Measurements from ENCODE around the gene ATP6V0C. TPM values are rescaled to one million over a fixed set of nuclear protein-coding genes. Genes with fewer than 3 reads are reported as not detected.

Gene ATP6V0C
- total and polyA plus RNA-seq, 2 of the 13 experiments (the other 11 are each of a cell fraction or from before 2014, with no cell fraction given) = 10.4 to 20.1 TPM

- TF ChIP-seq ZNF503 (CRISPR knock-in tag; IDR thresholded peaks at IDR 0.05) (no peak), ELK4 (CRISPR knock-in tag; IDR thresholded peaks at IDR 0.05; ENCODE audit: borderline replicate concordance) (no peak), ZNF513 (CRISPR knock-in tag; conservative IDR thresholded peaks at IDR 0.05) (no peak), TMF1 (CRISPR knock-in tag; IDR thresholded peaks at IDR 0.05; ENCODE audit: low read depth) (no peak), POGZ (CRISPR knock-in tag; IDR thresholded peaks at IDR 0.05) (no peak), ZNF354B (CRISPR knock-in tag; IDR thresholded peaks at IDR 0.05) (no peak), ZFY (CRISPR knock-in tag; IDR thresholded peaks at IDR 0.05) (peak; percentile 39; the same call in 1 of the 2 replicates), HDAC2 (CRISPR knock-in tag; IDR thresholded peaks at IDR 0.05) (peak; percentile 47; the same call in 1 of the 2 replicates), ZNF383 (CRISPR knock-in tag; IDR thresholded peaks at IDR 0.05; ENCODE audit: borderline replicate concordance) (no peak), HMG20B (CRISPR knock-in tag; conservative IDR thresholded peaks at IDR 0.05) (no peak), CHCHD3 (CRISPR knock-in tag; IDR thresholded peaks at IDR 0.05) (no peak), EHMT2 (IDR thresholded peaks at IDR 0.05; ENCODE audit: borderline replicate concordance, low read depth, low read length) (no peak), ZNF687 (CRISPR knock-in tag; IDR thresholded peaks at IDR 0.05) (peak; percentile 73), ZNF333 (CRISPR knock-in tag; IDR thresholded peaks at IDR 0.05; ENCODE audit: borderline replicate concordance) (no peak), NCOA5 (CRISPR knock-in tag; IDR thresholded peaks at IDR 0.05) (no peak), SMC3 (IDR thresholded peaks at IDR 0.05; ENCODE audit: low read length) (peak; percentile 61; the same call in 1 of the 2 replicates), POLR2AphosphoS2 (IDR thresholded peaks at IDR 0.05; ENCODE audit: low read depth, low read length) (no peak)
Observed at GRCh38 chr16:2500918-2501750, 12.6 kb upstream of the ATP6V0C start (continued).
